HepG2 (cell line): ENCODE measurements around the gene KATNB1. TPM values are rescaled to one million over a fixed set of nuclear protein-coding genes. Genes with fewer than 3 reads are reported as not detected.

Source experiments
- AHDC1 ChIP-seq: sonication (generic); formaldehyde crosslinking; IDR thresholded peaks from 2 replicates; pipeline ENCODE4 v1.5.1; 2020; ENCODE audit warnings: mild to moderate bottlenecking, missing genetic modification reagents, borderline replicate concordance
- ISX ChIP-seq: sonication (generic); formaldehyde crosslinking; conservative IDR thresholded peaks from 2 replicates; pipeline ENCODE4 v1.5.0; 2020; ENCODE audit warnings: missing genetic modification reagents
- PAXIP1 ChIP-seq: sonication (generic); formaldehyde crosslinking; conservative IDR thresholded peaks from 2 replicates; pipeline ENCODE4 v1.4.0; 2020; ENCODE audit warnings: mild to moderate bottlenecking, missing genetic modification reagents, moderate library complexity
- SMYD3 ChIP-seq: sonication (generic); formaldehyde crosslinking; IDR thresholded peaks from 2 replicates; pipeline ENCODE4 v1.8.1; 2023; ENCODE audit warnings: mild to moderate bottlenecking, missing genetic modification reagents
- THAP9 ChIP-seq: sonication (generic); formaldehyde crosslinking; IDR thresholded peaks from 2 replicates; pipeline ENCODE4; 2020; ENCODE audit warnings: missing genetic modification reagents, mild to moderate bottlenecking, borderline replicate concordance
- ZBTB8A ChIP-seq: sonication (generic); formaldehyde crosslinking; IDR thresholded peaks from 2 replicates; pipeline ENCODE4 v1.4.0; 2020; ENCODE audit warnings: mild to moderate bottlenecking, low read depth, missing genetic modification reagents, borderline replicate concordance
- ZNF232 ChIP-seq: sonication (generic); formaldehyde crosslinking; IDR thresholded peaks from 2 replicates; pipeline ENCODE4 v1.4.0; 2020; ENCODE audit warnings: missing genetic modification reagents, borderline replicate concordance
- ZNF547 ChIP-seq: sonication (generic); formaldehyde crosslinking; IDR thresholded peaks from 2 replicates; pipeline ENCODE4 v1.5.1; 2020; ENCODE audit warnings: mild to moderate bottlenecking, missing genetic modification reagents
- polyA plus RNA-seq, 8 experiments: library from polyadenylated mRNA; depleted of rRNA in 3 of 8; stranded (reverse) in 7 of 8; unstranded in 1 of 8; fragments of >200 nt; fragmentation: Illumina TruSeq in 4 of 8; extraction: Trizol in 4 of 8; gene quantifications; 2 replicates each; pipeline versions ENCODE4 v1.2.1 to v1.2.3, GENCODE V29; 2011 to 2016; ENCODE audit warnings: low read depth in 4 of 8, missing spikeins in 1 of 8, mixed read lengths in 1 of 8; ENCODE audit not compliant: insufficient read depth in 1 of 8
- total RNA-seq, 5 experiments: library from RNA; depleted of rRNA; stranded (reverse); fragments of >200 nt; fragmentation: Illumina TruSeq; extraction: Trizol; gene quantifications; 2 replicates each; pipeline ENCODE4 v1.2.3, GENCODE V29; 2016; ENCODE audit warnings: low read depth in 1 of 5
- TF ChIP-seq, protein P1 (sequence below): sonication (generic); formaldehyde crosslinking; IDR thresholded peaks from 2 replicates; pipeline ENCODE4 v1.4.0; 2020; ENCODE audit warnings: mild to moderate bottlenecking, missing genetic modification reagents, borderline replicate concordance

Gene KATNB1
- total and polyA plus RNA-seq, 2 of the 13 experiments (the other 11 are each of a cell fraction or from before 2014, with no cell fraction given), result 31.5 to 43.5 TPM

- peak; percentile 14 for TF ChIP-seq PAXIP1 (CRISPR knock-in tag)
- TF ChIP-seq THAP9 (CRISPR knock-in tag), result peak; percentile 54; the same call in 1 of the 2 replicates
- TF ChIP-seq ZBTB8A (CRISPR knock-in tag), result peak; percentile 65; the same call in 1 of the 2 replicates
- TF ChIP-seq ZNF547, result peak; percentile 91; the same call in 1 of the 2 replicates
- peak; percentile 11; the same call in 1 of the 2 replicates for TF ChIP-seq ZNF232 (CRISPR knock-in tag)
- peak; percentile 20; the same call in 1 of the 2 replicates for TF ChIP-seq SMYD3 (CRISPR knock-in tag)
- TF ChIP-seq AHDC1 (CRISPR knock-in tag), result no peak
- 0 out of 2 replicates have a peak, but pooled peaks have one; percentile 8 for TF ChIP-seq ISX (CRISPR knock-in tag)
- TF ChIP-seq, protein P1, sequence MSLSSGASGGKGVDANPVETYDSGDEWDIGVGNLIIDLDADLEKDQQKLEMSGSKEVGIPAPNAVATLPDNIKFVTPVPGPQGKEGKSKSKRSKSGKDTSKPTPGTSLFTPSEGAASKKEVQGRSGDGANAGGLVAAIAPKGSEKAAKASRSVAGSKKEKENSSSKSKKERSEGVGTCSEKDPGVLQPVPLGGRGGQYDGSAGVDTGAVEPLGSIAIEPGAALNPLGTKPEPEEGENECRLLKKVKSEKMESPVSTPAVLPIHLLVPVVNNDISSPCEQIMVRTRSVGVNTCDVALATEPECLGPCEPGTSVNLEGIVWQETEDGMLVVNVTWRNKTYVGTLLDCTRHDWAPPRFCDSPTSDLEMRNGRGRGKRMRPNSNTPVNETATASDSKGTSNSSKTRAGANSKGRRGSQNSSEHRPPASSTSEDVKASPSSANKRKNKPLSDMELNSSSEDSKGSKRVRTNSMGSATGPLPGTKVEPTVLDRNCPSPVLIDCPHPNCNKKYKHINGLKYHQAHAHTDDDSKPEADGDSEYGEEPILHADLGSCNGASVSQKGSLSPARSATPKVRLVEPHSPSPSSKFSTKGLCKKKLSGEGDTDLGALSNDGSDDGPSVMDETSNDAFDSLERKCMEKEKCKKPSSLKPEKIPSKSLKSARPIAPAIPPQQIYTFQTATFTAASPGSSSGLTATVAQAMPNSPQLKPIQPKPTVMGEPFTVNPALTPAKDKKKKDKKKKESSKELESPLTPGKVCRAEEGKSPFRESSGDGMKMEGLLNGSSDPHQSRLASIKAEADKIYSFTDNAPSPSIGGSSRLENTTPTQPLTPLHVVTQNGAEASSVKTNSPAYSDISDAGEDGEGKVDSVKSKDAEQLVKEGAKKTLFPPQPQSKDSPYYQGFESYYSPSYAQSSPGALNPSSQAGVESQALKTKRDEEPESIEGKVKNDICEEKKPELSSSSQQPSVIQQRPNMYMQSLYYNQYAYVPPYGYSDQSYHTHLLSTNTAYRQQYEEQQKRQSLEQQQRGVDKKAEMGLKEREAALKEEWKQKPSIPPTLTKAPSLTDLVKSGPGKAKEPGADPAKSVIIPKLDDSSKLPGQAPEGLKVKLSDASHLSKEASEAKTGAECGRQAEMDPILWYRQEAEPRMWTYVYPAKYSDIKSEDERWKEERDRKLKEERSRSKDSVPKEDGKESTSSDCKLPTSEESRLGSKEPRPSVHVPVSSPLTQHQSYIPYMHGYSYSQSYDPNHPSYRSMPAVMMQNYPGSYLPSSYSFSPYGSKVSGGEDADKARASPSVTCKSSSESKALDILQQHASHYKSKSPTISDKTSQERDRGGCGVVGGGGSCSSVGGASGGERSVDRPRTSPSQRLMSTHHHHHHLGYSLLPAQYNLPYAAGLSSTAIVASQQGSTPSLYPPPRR (CRISPR knock-in tag), result 0 out of 2 replicates have a peak, but pooled peaks have one; percentile 15
Observed at GRCh38 chr16:57803134-57803990, 67.8 kb downstream of the KATNB1 start (continued).
